Hematopoietic multipotent progenitor cell treated with erythropoietin and hydrocortisone succinate and interleukin-3 and kit ligand, for 17 days (in vitro differentiated cells): ENCODE measurements around the gene MN1.
"Not testable (repeated sequence)": the region's sequence is repeated elsewhere in the genome, so short reads cannot be mapped to it uniquely, and the experiment has no call there.

Experiments used
- DNase-seq: peaks from one replicate; pipeline ENCODE4 v3.0.0-alpha.2; 2015; ENCODE audit warnings: low spot score

MN1 gene

DNA sequence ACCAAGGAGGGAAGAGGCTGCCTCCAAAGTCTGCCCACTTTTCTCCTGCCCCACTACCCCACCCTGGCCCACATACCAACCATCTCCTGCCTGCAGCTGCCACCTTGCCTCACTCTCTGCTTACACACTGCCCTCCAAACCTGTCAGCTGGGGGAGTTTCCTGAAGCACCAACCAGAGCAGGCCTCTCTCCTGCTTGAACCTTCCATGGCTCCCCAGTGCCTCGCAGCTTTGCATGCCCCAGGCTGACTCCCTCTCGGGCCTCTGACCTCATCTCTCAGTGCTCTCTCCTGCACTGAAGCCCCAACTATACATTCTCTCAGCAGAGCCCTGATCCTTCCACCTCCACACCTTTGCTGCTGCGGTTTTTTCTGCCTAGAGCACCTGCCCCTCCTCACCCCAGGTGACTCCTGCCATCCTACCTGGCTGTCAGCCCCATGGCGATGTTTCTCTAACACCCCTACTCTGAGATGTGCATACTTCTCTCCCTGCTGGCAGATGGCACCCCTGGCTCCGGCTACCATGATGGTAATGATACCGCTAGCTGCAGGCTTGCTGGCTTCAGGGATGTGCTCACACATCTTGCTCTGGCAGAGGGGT lies 43.5 kb downstream of the MN1 start:
- DNase-seq = no peak

DNA sequence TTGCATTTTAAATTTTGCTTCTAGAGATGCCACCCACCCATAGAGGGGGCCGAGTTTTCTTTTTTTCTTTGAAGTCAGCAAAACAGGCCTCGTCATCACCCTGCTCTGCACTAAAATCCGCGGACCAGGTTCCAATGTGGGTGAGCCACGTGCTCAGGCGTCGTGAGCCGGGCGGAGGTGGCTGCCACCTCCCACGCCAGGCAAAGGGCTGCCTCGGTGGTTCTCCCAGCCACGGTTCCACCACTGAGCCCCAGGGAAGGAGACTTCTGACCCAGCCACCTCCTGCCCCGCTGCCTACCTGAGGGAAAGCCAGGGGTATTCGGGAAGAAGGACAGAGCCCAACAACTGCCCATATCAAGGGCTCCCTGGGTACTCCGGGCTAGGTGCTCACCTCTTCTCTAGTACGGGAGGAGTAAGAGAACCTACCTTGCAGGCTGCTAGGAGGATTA lies 45.3 kb downstream of the MN1 start:
- no peak for DNase-seq

DNA sequence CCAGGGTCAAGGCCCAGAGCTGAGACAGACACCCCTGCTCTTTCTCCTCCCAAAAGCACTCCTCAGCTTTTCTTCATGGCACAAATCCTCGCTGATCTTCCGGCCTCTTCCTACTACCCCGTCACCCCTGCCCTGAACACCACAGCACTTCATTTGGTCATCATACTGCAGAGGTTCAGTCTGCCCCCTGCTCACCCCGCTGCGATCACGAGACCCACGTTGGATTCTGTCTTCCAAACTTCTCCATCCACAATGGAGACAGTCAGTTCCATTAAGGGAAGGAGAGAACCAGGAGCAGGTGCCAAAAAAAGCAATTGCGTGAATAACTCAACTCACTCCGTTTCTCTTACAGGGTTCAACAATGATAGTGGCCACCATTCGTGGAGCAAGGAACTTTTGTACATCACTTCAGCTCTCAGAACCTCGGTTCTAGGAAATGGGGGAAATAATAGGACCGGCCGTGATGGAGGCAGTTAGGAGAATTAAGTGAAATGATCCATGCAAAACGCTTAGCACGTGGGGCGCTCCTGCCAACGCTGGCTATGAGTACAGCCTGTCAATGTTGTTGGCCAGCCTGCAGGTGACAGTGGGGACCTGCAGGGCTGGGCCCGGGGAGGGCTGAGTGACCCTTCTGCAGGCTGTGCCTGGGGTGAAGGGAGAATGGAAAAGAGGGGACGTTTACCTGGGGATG lies 45.9 kb downstream of the MN1 start:
- no peak for DNase-seq

GRCh38 chr22:27754888-27755480 lies 46.6 kb downstream of the MN1 start:
- no peak for DNase-seq

- DNase-seq = no peak
Observed at GRCh38 chr22:27754247-27754887, 47.2 kb downstream of the MN1 start.

DNA sequence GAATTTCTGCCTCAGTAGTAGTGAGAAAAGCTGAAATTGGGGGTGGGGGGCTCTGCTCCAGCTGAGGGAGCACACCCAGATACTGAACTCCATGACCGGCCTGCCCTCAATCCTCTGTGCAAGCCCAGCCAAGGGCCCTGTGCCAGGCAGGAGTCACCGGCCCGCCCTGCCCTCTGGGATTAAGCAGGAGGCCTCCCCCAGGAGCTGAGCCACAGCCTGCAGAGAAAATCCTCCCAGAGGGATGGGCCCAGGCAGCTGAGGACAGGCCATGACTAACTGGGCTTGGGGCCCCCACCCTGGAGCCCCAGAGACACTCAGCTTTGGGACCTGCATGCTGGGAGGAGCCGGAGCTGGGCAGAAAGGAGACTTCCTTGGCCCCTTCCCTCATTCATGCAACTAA lies 48.8 kb downstream of the MN1 start:
- no peak for DNase-seq

DNA sequence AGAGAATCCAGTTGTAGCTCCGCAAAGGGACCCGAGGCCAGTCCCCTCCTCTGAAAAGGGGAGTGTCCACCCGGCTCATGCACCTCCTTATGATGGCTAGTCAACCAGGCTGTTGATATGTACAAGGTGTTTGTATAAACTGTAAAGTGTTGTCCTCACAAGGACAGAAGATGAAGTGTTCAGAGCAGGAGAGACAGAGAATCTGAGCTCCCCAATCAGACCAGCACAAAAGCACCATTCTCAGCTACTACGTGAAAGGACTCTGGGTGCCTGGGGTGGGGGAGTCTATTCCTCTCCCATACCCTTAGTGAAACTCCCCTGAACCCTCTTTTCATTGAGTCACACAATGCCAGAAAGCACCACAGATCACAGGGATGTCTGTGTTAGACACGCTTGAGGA lies 49.4 kb downstream of the MN1 start:
- DNase-seq = no peak

DNA sequence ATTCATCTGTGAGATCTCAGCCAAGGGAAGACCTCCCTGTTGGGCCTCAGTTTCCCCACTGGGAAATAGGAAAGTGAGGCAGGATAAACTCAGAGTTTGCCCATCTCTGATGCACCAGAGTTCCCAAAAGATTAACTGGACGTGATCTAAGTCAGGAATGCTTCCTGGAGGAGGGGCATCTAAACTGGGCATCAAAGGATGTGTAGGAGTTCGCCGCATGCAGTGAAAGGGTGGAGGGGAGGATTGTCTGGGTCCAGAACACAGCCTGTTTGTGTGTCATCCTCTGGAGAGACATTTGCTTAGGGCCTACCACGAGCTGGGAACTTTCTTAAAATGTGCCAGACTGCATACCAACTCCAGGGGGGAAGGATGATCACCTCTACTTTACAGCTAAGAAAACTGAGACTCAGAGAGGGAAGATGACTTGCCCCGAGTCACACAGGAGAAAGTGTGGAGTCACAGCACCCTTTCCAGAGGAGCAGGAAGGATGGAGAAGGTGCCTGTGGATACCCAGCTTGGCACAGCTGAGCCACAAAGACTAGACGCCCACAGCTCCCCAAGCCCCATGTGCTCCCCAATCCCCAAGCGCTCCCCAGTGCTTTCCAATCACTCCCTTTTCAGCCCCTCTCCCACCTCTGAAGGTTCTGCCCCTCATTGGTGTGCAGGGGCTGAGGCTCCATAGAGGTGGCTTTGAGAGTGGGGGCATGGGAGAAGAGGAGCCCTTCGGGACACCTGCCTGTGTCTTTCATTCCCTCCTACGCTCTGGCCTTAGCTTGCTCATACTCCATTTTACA lies 50.1 kb downstream of the MN1 start:
- no peak for DNase-seq

- no peak for DNase-seq
Observed at GRCh38 chr22:27750584-27751265, 50.8 kb downstream of the MN1 start.

DNA sequence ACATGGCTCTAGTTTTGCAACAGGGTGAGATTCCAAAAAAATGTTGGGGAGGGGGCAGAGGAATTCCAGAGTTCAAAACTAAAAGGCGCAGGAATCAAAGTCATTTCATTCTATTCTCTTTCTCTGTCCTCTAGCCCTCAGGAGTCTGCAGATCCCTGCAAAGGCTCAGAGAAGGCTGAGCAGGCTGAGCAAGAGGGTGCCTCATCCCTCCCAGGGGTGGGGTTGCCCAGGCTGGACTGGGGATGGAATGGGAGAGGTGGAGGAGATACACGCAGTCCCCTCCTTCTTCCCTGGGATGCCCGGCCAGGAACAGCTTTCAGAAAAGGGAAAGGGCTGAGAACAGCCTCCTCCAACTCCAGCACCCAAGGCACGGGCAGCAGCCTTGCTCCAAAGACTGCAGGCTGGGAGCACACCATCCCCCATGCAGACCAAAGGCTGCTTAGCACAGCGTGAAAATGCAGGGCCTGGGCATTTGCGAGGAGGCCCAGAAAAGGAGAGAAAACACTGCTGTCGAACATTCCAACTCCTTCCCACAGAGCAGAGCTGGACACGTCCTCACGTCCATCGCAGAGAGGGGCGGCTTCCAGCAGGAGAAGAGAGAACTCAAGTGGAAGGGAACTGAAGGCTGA lies 51.8 kb downstream of the MN1 start:
- no peak for DNase-seq

- DNase-seq = no peak
Observed at GRCh38 chr22:27748751-27749191, 52.8 kb downstream of the MN1 start.

DNA sequence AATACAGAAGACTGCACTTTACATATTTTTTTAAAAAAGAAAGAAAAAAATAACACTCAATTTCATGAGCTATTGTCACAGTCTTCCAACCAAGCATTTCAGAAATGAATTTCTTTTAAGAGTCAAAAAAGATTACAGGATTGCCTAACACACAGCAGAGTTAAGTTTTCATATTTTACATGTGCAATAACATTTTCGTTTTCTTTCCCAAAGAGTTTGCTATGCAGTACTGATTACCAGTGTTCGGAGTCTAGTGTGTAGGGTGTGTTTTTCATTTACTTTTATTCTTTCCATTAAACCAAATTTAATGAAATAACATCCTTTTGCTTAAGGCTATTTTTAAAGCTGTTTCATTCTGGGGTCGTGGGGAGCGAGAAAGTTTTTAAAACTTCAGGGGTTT lies 53.2 kb downstream of the MN1 start:
- no peak for DNase-seq

GRCh38 chr22:27747396-27748221 lies 53.9 kb downstream of the MN1 start:
- DNase-seq = no peak

- no peak for DNase-seq
Observed at GRCh38 chr22:27746918-27747317, 54.6 kb downstream of the MN1 start.

- DNase-seq = no peak
Observed at GRCh38 chr22:27745809-27746208, 55.7 kb downstream of the MN1 start.

- no peak for DNase-seq
Observed at GRCh38 chr22:27745154-27745553, 56.4 kb downstream of the MN1 start.

GRCh38 chr22:27744078-27744477 lies 57.5 kb downstream of the MN1 start:
- not testable (repeated sequence) for DNase-seq

DNA sequence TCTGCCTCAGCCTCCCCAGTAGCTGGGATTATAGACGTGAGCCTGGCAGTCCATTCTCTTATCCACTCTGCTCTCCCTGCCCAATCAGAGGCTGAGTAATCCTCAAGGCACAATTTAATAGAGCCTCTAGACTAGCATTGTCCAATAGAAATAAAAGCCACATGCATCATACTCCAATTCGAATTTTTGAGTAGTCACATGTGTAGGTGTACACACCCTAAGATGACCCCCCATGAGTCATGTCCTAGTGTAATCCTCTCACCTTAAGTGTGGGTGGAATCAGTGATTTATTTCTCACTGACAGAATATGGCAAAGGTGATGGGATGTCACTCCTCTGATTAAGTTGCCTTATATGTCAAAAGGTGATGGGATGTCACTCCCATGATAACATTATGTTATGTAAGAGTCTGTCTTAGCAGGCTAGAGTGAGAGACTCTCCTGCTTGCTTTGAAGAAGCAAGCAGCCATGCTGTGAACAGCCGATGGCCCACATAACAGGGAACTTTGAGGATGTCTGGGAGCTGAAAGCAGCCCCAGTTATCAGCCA lies 61.3 kb downstream of the MN1 start:
- DNase-seq = no peak

DNA sequence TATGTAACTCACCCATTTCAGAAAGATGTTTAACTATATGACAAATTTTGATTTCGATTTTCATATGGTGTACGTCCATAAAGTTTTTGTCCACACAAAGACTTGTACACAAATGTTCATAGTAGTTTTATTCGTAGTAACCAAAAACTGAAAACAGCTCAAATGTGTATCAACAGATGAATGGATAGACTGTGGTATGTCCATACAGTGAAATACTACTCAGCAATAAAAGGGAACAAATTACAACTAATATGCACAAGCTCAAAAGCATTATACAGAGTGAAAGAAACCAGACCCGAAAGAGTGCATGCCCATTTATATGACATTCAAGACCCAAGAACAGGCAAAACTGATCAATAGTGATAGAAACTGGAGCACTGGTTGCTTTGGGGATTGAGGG lies 64.0 kb downstream of the MN1 start:
- no peak for DNase-seq

- no peak for DNase-seq
Observed at GRCh38 chr22:27734066-27734465, 67.5 kb downstream of the MN1 start.
